ENCODE results near the gene AGAP1. TPM values are rescaled to one million over a fixed set of nuclear protein-coding genes. Genes with fewer than 3 reads are reported as not detected.

The AGAP1 gene
- total RNA-seq, 1 experiment from 2014 or later = 25.8 TPM

GRCh38 chr2:236082061-236082460 lies 588.2 kb downstream of the AGAP1 start:
- H3K56ac ChIP-seq (ENCODE audit: insufficient read length, low read depth, low read length) = no peak overlapping the region
- Mint-ChIP-seq H3K9me3 (peaks cover 0 to 3% of the 10 kb centered on the region in 2 experiments; a peak in 1 of 5 replicates), H3K4me3 (no peak overlapping the region), H3K36me3 (ENCODE audit: insufficient read depth in 1 of 3, low read depth in 3 of 3) (peaks cover 0 to 6% (median 1%) of the 10 kb centered on the region in 3 experiments; a peak in 3 of 7 replicates), H3K4me1 (peaks cover 42 to 43% of the 10 kb centered on the region in 2 experiments), H3K27me3 (ENCODE audit: low read depth) (peaks cover 2% of the 10 kb centered on the region), H3K27ac (no peak overlapping the region)
- DNase-seq = no peak
- no peak overlapping the region for H3K9ac ChIP-seq (ENCODE audit: extremely low read depth, insufficient read length, low read length)
- no peak overlapping the region for H2AFZ ChIP-seq (ENCODE audit: low read length)
- no peaks in the 10 kb centered on the region for H3K9me3 ChIP-seq (ENCODE audit: control insufficient read depth, low read depth, low read length)
- H4K20me1 ChIP-seq (ENCODE audit: control insufficient read depth, insufficient read depth, insufficient read length) = no peaks in the 10 kb centered on the region
- no peak overlapping the region for H3K4ac ChIP-seq (ENCODE audit: low read depth, low read length)
- H4K5ac ChIP-seq (ENCODE audit: insufficient read length, low read depth, low read length) = no peak overlapping the region
- no peak overlapping the region for H2BK15ac ChIP-seq (ENCODE audit: low read depth, low read length)
- no peaks in the 10 kb centered on the region for H3K27me3 ChIP-seq (ENCODE audit: insufficient read depth, low read length)
- no peak overlapping the region for H3K18ac ChIP-seq (ENCODE audit: insufficient read length, low read depth, low read length)
- no peaks in the 10 kb centered on the region for H3K79me2 ChIP-seq (ENCODE audit: insufficient read depth, low read length)
- no CpG with 5 or more reads among the region's 8 CpGs for WGBS (ENCODE audit: extremely low coverage, insufficient read length, low lambda C conversion rate)
- H2BK12ac ChIP-seq (ENCODE audit: insufficient read length, low read depth, low read length) = no peak overlapping the region
- TF ChIP-seq CTCF (conservative IDR thresholded peaks at IDR 0.05) = no peak
- no peak overlapping the region for H2AK5ac ChIP-seq (ENCODE audit: insufficient read length, low read length)
- H3K79me1 ChIP-seq (ENCODE audit: insufficient read depth, low read depth, low read length, poor library complexity, severe bottlenecking) = no peaks in the 10 kb centered on the region
- H3K23ac ChIP-seq (ENCODE audit: insufficient read length, low read depth, low read length) = no peak overlapping the region
- H3K23me2 ChIP-seq (ENCODE audit: insufficient read length, low read depth, low read length, poor library complexity, severe bottlenecking) = no peaks in the 10 kb centered on the region
- no peak overlapping the region for H2BK120ac ChIP-seq (ENCODE audit: low read depth, low read length, poor library complexity, severe bottlenecking)
- H3K4me2 ChIP-seq (ENCODE audit: insufficient read depth, insufficient read length, low read length) = no peak overlapping the region
- no peak overlapping the region for H3K27ac ChIP-seq (ENCODE audit: insufficient read length, low read depth, low read length)
- peaks cover 18% of the 10 kb centered on the region; the same call in 1 of the 2 replicates for H3K4me1 ChIP-seq (ENCODE audit: insufficient read depth, low read length)
- H4K8ac ChIP-seq (replicated peaks; ENCODE audit: insufficient read length, low read depth, low read length) = no peak overlapping the region
- no peak overlapping the region for H4K91ac ChIP-seq (ENCODE audit: insufficient read length, low read depth, low read length)
- H3T11ph ChIP-seq (ENCODE audit: low read length) = no peak overlapping the region
- H3K14ac ChIP-seq (ENCODE audit: insufficient read depth, low read length) = no peak overlapping the region
- H2BK5ac ChIP-seq (ENCODE audit: insufficient read length, low read length) = no peak overlapping the region
- no peak overlapping the region for H2BK20ac ChIP-seq (ENCODE audit: low read depth, low read length, poor library complexity, severe bottlenecking)

Data from H9 (cell line).